Measurements from ENCODE around the gene C13orf42.

Gene C13orf42

GRCh38 chr13:51057906-51058305 lies 53.2 kb downstream of the C13orf42 start:
- no peak for TF ChIP-seq CTCF (conservative IDR thresholded peaks at IDR 0.05; ENCODE audit: low read length)
- no peak for DNase-seq (ENCODE audit: low read depth)
- H3K4me3 ChIP-seq (ENCODE audit: low read length): no peak overlapping the region

GRCh38 chr13:51057001-51057400 lies 54.1 kb downstream of the C13orf42 start:
- DNase-seq (ENCODE audit: low read depth): no peak
- no peak overlapping the region for H3K4me3 ChIP-seq (ENCODE audit: low read length)
- no peak for TF ChIP-seq CTCF (conservative IDR thresholded peaks at IDR 0.05; ENCODE audit: low read length)

GRCh38 chr13:51052581-51052980 lies 58.5 kb downstream of the C13orf42 start:
- no peak for TF ChIP-seq CTCF (conservative IDR thresholded peaks at IDR 0.05; ENCODE audit: low read length)
- H3K4me3 ChIP-seq (ENCODE audit: low read length): no peak overlapping the region
- no peak for DNase-seq (ENCODE audit: low read depth)

- no peak for DNase-seq (ENCODE audit: low read depth)
- no peak overlapping the region for H3K4me3 ChIP-seq (ENCODE audit: low read length)
- TF ChIP-seq CTCF (conservative IDR thresholded peaks at IDR 0.05; ENCODE audit: low read length): no peak
Measured at GRCh38 chr13:51050021-51050830, 60.8 kb downstream of the C13orf42 start.

- TF ChIP-seq CTCF (conservative IDR thresholded peaks at IDR 0.05; ENCODE audit: low read length): no peak
- no peak overlapping the region for H3K4me3 ChIP-seq (ENCODE audit: low read length)
- DNase-seq (ENCODE audit: low read depth): no peak
Measured at GRCh38 chr13:51048616-51049015, 62.5 kb downstream of the C13orf42 start.

- no peak for DNase-seq (ENCODE audit: low read depth)
- no peak overlapping the region for H3K4me3 ChIP-seq (ENCODE audit: low read length)
- no peak for TF ChIP-seq CTCF (conservative IDR thresholded peaks at IDR 0.05; ENCODE audit: low read length)
Measured at GRCh38 chr13:51048166-51048461, 63.0 kb downstream of the C13orf42 start.

GRCh38 chr13:51047434-51048165 lies 63.5 kb downstream of the C13orf42 start:
- DNase-seq (ENCODE audit: low read depth): no peak
- no peak overlapping the region for H3K4me3 ChIP-seq (ENCODE audit: low read length)

More at GRCh38 chr13:51047434-51048165, 63.5 kb downstream of the C13orf42 start:
- TF ChIP-seq CTCF (conservative IDR thresholded peaks at IDR 0.05; ENCODE audit: low read length): no peak
